Upper lobe of left lung (tissue), 4 donors: ENCODE measurements around the gene NEK4.

Experiments used
- CTCF ChIP-seq, 6 experiments: fragments of 450-650 bp in 4 of 6; fragments of 200-600 bp in 2 of 6; sonication (generic) in 2 of 6; IDR thresholded peaks; one replicate each; pipeline ENCODE4 v1.5.1; 2016 to 2019; ENCODE audit warnings: antibody characterized with exemption in 6 of 6
- EP300 ChIP-seq, 4 donors: sonication (generic); formaldehyde crosslinking; IDR thresholded peaks; one replicate each; pipeline ENCODE4 v1.5.1; 2017; ENCODE audit warnings: antibody characterized with exemption in 4 of 4, control low read depth in 2 of 4
- POLR2A ChIP-seq, 4 donors: fragments of 450-650 bp; IDR thresholded peaks; one replicate each; pipeline ENCODE4 v1.5.1; 2016 to 2017; ENCODE audit warnings: antibody characterized with exemption in 4 of 4, mild to moderate bottlenecking in 2 of 4
- POLR2AphosphoS5 ChIP-seq, 2 donors: sonication (generic); formaldehyde crosslinking; IDR thresholded peaks; one replicate each; pipeline ENCODE4 v1.5.1; 2017; ENCODE audit warnings: antibody characterized with exemption in 2 of 2

GRCh38 chr3:52714335-52715302 is 56.1 kb downstream of the NEK4 start:
- TF ChIP-seq POLR2A (IDR thresholded peaks at IDR 0.05) (no peak), POLR2AphosphoS5 (IDR thresholded peaks at IDR 0.05) (no peak), CTCF (IDR thresholded peaks at IDR 0.05) (no peak), EP300 (IDR thresholded peaks at IDR 0.05) (no peak)
